Measurements from ENCODE around the gene C11orf21. TPM values are rescaled to one million over a fixed set of nuclear protein-coding genes. Genes with fewer than 3 reads are reported as not detected.

Gene C11orf21
- total and polyA plus RNA-seq, 2 donors (not counting 1 experiment from before 2014, with no cell fraction given), result under 0.01 TPM; not detected in 1

DNA sequence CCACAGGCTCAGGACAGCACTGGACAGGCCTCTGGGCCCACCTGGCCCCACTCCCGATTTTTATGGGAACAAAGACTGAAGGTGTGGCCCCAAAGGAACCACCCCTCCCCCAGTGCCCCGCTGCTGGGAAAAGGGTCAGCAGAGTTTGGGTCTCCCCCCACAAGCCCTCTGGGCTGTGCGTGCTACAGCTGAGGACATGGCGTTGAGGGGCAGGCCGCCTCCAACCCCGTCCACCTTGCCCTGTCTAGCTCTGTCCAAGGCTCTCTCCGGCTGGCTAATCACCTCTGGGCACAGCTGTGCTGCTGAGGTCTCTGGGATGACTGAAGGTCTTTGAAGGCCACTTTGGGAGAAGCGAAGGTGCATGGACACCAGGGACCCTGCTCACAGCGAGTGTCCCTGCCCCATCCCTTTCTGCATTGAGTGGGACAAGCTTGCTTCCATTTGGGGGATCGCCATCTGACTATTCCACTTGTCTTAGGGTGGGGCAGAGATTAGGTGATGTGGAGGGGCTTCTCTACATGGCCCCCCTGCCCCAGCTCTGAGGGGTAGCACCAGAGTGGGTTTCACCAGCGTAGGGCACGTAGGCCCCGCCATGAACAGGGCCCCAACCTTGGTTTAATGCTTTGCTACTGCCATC is 37.9 kb downstream of the C11orf21 start:
- Histone ChIP-seq H3K9me3 (ENCODE audit: control insufficient read depth, insufficient read depth, low read depth, low read length) (no peaks in the 10 kb centered on the region), H3K79me2 (ENCODE audit: control insufficient read depth, insufficient read depth, low read length) (no peaks in the 10 kb centered on the region), H3K27me3 (ENCODE audit: control insufficient read depth, insufficient read depth, low read length) (peaks cover 3% of the 10 kb centered on the region), H3K27ac (ENCODE audit: insufficient read depth, low read length) (no peak overlapping the region), H2AFZ (ENCODE audit: low read length) (no peak overlapping the region), H3K9ac (ENCODE audit: insufficient read depth, low read length) (no peak overlapping the region), H4K20me1 (ENCODE audit: control insufficient read depth, extremely low read depth, insufficient read depth, low read length) (no peaks in the 10 kb centered on the region), H3K4me2 (ENCODE audit: extremely low read depth, insufficient read depth, low read length) (no peak overlapping the region), H3K4me1 (ENCODE audit: control insufficient read depth, extremely low read depth, insufficient read depth, low read length) (no peaks in the 10 kb centered on the region), H3K4me3 (replicated peaks in 1 of 4; ENCODE audit: control extremely low read depth in 1 of 4, insufficient read depth in 1 of 4, low read depth in 3 of 4, low read length in 4 of 4) (no peak overlapping the region), H3K36me3 (ENCODE audit: control insufficient read depth, insufficient read depth, low read length) (no peaks in the 10 kb centered on the region)
- TF ChIP-seq, protein P1, sequence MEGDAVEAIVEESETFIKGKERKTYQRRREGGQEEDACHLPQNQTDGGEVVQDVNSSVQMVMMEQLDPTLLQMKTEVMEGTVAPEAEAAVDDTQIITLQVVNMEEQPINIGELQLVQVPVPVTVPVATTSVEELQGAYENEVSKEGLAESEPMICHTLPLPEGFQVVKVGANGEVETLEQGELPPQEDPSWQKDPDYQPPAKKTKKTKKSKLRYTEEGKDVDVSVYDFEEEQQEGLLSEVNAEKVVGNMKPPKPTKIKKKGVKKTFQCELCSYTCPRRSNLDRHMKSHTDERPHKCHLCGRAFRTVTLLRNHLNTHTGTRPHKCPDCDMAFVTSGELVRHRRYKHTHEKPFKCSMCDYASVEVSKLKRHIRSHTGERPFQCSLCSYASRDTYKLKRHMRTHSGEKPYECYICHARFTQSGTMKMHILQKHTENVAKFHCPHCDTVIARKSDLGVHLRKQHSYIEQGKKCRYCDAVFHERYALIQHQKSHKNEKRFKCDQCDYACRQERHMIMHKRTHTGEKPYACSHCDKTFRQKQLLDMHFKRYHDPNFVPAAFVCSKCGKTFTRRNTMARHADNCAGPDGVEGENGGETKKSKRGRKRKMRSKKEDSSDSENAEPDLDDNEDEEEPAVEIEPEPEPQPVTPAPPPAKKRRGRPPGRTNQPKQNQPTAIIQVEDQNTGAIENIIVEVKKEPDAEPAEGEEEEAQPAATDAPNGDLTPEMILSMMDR (conservative IDR thresholded peaks at IDR 0.05 in 1 of 2, IDR thresholded peaks at IDR 0.05 in 1 of 2; ENCODE audit: low read depth in 1 of 2, low read length in 2 of 2), result no peak
- TF ChIP-seq EZH2 (IDR thresholded peaks at IDR 0.05; ENCODE audit: low read length, missing control alignments), result no peak
- DNase-seq (ENCODE audit: low read depth in 2 of 2), result no peak

DNA sequence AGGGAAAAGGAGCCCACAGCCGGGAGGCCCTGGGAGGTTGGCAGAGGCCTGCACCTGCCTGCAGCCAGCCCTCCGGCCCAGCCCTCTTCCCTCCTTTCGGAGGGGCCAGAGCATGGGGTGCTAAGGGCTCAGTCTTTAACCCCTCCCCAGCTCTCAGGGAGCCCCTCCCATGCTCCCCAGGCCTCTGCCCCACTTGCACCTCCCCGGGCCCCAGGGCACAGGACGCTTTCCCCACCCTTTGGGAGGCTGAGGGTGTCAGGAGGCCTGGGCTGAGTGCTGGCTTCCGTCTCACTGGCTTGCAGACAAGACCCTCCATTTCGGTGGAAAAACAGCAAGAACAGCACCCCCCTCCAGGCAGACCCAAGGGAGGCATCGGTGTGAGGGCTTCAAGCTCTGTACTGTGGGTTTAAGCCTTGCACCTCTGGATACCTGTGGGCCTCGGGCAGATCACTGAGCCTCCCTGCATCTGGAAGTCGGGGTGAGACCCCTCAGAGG is 38.6 kb downstream of the C11orf21 start:
- Histone ChIP-seq H3K4me2 (ENCODE audit: extremely low read depth, insufficient read depth, low read length) (no peak overlapping the region), H3K4me3 (replicated peaks in 1 of 4; ENCODE audit: control extremely low read depth in 1 of 4, insufficient read depth in 1 of 4, low read depth in 3 of 4, low read length in 4 of 4) (no peak overlapping the region), H3K27ac (ENCODE audit: insufficient read depth, low read length) (no peak overlapping the region), H3K36me3 (ENCODE audit: control insufficient read depth, insufficient read depth, low read length) (no peaks in the 10 kb centered on the region), H2AFZ (ENCODE audit: low read length) (no peak overlapping the region), H4K20me1 (ENCODE audit: control insufficient read depth, extremely low read depth, insufficient read depth, low read length) (no peaks in the 10 kb centered on the region), H3K9me3 (ENCODE audit: control insufficient read depth, insufficient read depth, low read depth, low read length) (no peaks in the 10 kb centered on the region), H3K9ac (ENCODE audit: insufficient read depth, low read length) (no peak overlapping the region), H3K4me1 (ENCODE audit: control insufficient read depth, extremely low read depth, insufficient read depth, low read length) (no peaks in the 10 kb centered on the region), H3K79me2 (ENCODE audit: control insufficient read depth, insufficient read depth, low read length) (no peaks in the 10 kb centered on the region), H3K27me3 (ENCODE audit: control insufficient read depth, insufficient read depth, low read length) (no peaks in the 10 kb centered on the region)
- TF ChIP-seq, protein P1 (conservative IDR thresholded peaks at IDR 0.05 in 1 of 2, IDR thresholded peaks at IDR 0.05 in 1 of 2; ENCODE audit: low read depth in 1 of 2, low read length in 2 of 2), result no peak
- TF ChIP-seq EZH2 (IDR thresholded peaks at IDR 0.05; ENCODE audit: low read length, missing control alignments), result no peak
- DNase-seq (ENCODE audit: low read depth in 2 of 2), result no peak

DNA sequence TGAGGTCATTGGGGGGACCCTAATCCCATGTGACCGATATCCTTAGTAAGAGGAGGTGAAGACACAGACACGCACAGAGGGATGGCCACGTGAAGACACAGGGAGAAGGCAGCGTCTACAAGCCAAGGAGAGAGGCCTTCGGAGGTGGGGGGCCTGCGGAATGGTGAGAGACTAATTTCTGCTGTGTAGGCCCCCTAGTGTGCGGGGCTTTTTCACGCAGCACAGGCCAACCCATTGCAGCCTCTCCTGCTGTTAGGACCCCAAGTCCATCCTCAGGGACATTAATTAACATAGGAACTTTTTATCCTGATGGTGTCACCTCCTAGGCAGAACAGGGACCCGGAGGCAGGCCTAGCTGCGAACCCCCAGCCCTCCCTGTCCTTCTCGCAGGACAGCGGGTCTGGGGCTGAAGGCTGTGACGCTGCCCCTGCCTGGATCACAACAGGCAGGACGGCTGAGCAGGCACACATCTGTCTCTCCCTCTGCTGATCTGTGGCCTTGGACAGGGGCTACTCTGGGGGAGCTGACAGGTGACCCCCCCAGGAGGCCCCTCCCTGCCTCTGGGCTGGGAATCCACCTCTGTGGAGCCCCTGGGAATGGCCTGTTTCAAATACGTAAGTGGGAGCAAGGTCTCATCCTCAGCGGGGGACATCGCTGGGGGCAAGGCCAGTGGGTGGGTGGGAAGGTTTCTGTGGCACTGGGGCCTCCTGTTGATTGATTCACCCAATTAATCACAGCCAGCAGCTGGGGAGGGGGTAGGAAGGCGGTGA is 39.2 kb downstream of the C11orf21 start:
- TF ChIP-seq, protein P1 (conservative IDR thresholded peaks at IDR 0.05 in 1 of 2, IDR thresholded peaks at IDR 0.05 in 1 of 2; ENCODE audit: low read depth in 1 of 2, low read length in 2 of 2), result no peak
- TF ChIP-seq EZH2 (IDR thresholded peaks at IDR 0.05; ENCODE audit: low read length, missing control alignments), result no peak
- H3K27ac ChIP-seq (ENCODE audit: insufficient read depth, low read length), result no peak overlapping the region
- H3K4me3 ChIP-seq (replicated peaks in 1 of 4; ENCODE audit: control extremely low read depth in 1 of 4, insufficient read depth in 1 of 4, low read depth in 3 of 4, low read length in 4 of 4), result no peak overlapping the region
- no peaks in the 10 kb centered on the region for H4K20me1 ChIP-seq (ENCODE audit: control insufficient read depth, extremely low read depth, insufficient read depth, low read length)
- H2AFZ ChIP-seq (ENCODE audit: low read length), result no peak overlapping the region
- no peaks in the 10 kb centered on the region for H3K9me3 ChIP-seq (ENCODE audit: control insufficient read depth, insufficient read depth, low read depth, low read length)
- H3K9ac ChIP-seq (ENCODE audit: insufficient read depth, low read length), result no peak overlapping the region
- no peaks in the 10 kb centered on the region for H3K4me1 ChIP-seq (ENCODE audit: control insufficient read depth, extremely low read depth, insufficient read depth, low read length)
- no peak overlapping the region for H3K4me2 ChIP-seq (ENCODE audit: extremely low read depth, insufficient read depth, low read length)
- H3K27me3 ChIP-seq (ENCODE audit: control insufficient read depth, insufficient read depth, low read length), result no peaks in the 10 kb centered on the region
- no peak for DNase-seq (ENCODE audit: low read depth in 2 of 2)
- H3K36me3 ChIP-seq (ENCODE audit: control insufficient read depth, insufficient read depth, low read length), result no peaks in the 10 kb centered on the region
- H3K79me2 ChIP-seq (ENCODE audit: control insufficient read depth, insufficient read depth, low read length), result no peaks in the 10 kb centered on the region
